H1 (cell line): ENCODE data around the gene ADGRL3. TPM values are rescaled to one million over a fixed set of nuclear protein-coding genes. Genes with fewer than 3 reads are reported as not detected.

Source experiments
- CTCF ChIA-PET: fragments of 300-600 bp; sonication (Branson Sonifier 250); formaldehyde crosslinking; loops from one replicate; lab custom pipeline; 2021; ENCODE audit not compliant: partially characterized antibody; lab: Charles Lee
- POLR2A ChIA-PET: fragments of 300-600 bp; sonication (Branson Sonifier 250); formaldehyde crosslinking; loops from one replicate; lab custom pipeline; 2021; ENCODE audit warnings: inconsistent platforms; ENCODE audit not compliant: partially characterized antibody; lab: Charles Lee
- DNase-seq, 2 experiments: peaks; one replicate each; pipeline versions ENCODE4 v3.0.0 to v3.0.0-alpha.2; 2010 to 2022; ENCODE audit warnings: low spot score in 2 of 2, low read depth in 1 of 2, mixed read lengths in 1 of 2
- FAIRE-seq: peaks from 2 replicates; lab custom pipeline; 2011; peaks lifted over from hg19 to GRCh38; lab: Jason Lieb, UNC
- H2AFZ ChIP-seq: 2 replicates; pipeline ENCODE4 v1.8.1; 2012; ENCODE audit warnings: low read length, inconsistent platforms
- H2AK5ac ChIP-seq: 2 replicates; pipeline ENCODE4 v1.6.1; 2013; ENCODE audit warnings: low read depth, low read length
- H2BK120ac ChIP-seq: replicated peaks from 2 replicates; pipeline ENCODE3; 2013; ENCODE audit warnings: low read depth, low read length, inconsistent platforms
- H2BK12ac ChIP-seq: 2 replicates; pipeline ENCODE4 v1.6.1; 2013; ENCODE audit warnings: low read depth, low read length
- H2BK15ac ChIP-seq: 2 replicates; pipeline ENCODE4 v1.6.1; 2013; ENCODE audit warnings: low read length
- H2BK20ac ChIP-seq: 2 replicates; pipeline ENCODE4 v1.6.1; 2013; ENCODE audit warnings: low read length
- H2BK5ac ChIP-seq: 2 replicates; pipeline ENCODE4 v1.6.1; 2013; ENCODE audit warnings: low read depth, low read length
- H3K14ac ChIP-seq: 2 replicates; pipeline ENCODE4 v1.6.1; 2013; ENCODE audit warnings: inconsistent platforms; ENCODE audit not compliant: insufficient read length
- H3K18ac ChIP-seq: 2 replicates; pipeline ENCODE4 v1.6.1; 2013; ENCODE audit warnings: low read length; ENCODE audit errors: extremely low read depth
- H3K23ac ChIP-seq: 2 replicates; pipeline ENCODE4 v1.6.1; 2013; ENCODE audit warnings: inconsistent platforms; ENCODE audit not compliant: insufficient read length
- H3K23me2 ChIP-seq: 2 replicates; pipeline ENCODE4 v1.6.1; 2013; ENCODE audit warnings: low read depth, low read length
- H3K27ac ChIP-seq: 2 replicates; pipeline ENCODE4 v1.6.1; 2011; ENCODE audit warnings: low read depth, low read length, inconsistent platforms
- H3K27me3 ChIP-seq, 4 experiments: replicated peaks in 1 of 4; 1 replicate in 1 of 4; 2 replicates in 3 of 4; pipeline versions ENCODE4 v1.6.1 to v1.8.1; 2011 to 2013; ENCODE audit warnings: low read length in 3 of 4, mild to moderate bottlenecking in 3 of 4, inconsistent platforms in 2 of 4, mixed read lengths in 2 of 4, moderate library complexity in 1 of 4; ENCODE audit not compliant: control insufficient read depth in 3 of 4, insufficient read depth in 3 of 4; ENCODE audit errors: extremely low read depth in 1 of 4
- H3K36me3 ChIP-seq, 4 experiments: 2 replicates each; pipeline versions ENCODE4 v1.6.1 to v1.8.1; 2011 to 2013; ENCODE audit warnings: mild to moderate bottlenecking in 4 of 4, low read length in 3 of 4, moderate library complexity in 2 of 4, control low read depth in 1 of 4, inconsistent platforms in 1 of 4; ENCODE audit not compliant: insufficient read depth in 4 of 4, control insufficient read depth in 2 of 4
- H3K4ac ChIP-seq: replicated peaks from 2 replicates; pipeline ENCODE3; 2013; ENCODE audit warnings: low read length, low read depth, mixed read lengths, inconsistent platforms; ENCODE audit not compliant: insufficient read length
- H3K4me1 ChIP-seq, 4 experiments: replicated peaks in 1 of 4; 1 replicate in 1 of 4; 2 replicates in 3 of 4; pipeline versions ENCODE4 v1.6.1 to v1.8.1; 2011 to 2013; ENCODE audit warnings: low read length in 3 of 4, inconsistent platforms in 2 of 4, mixed read lengths in 1 of 4; ENCODE audit not compliant: insufficient read depth in 4 of 4, control insufficient read depth in 3 of 4
- H3K4me2 ChIP-seq, 2 experiments: 2 replicates each; pipeline versions ENCODE4 v1.6.1 to v1.8.1; 2011 to 2013; ENCODE audit warnings: low read depth in 2 of 2, low read length in 2 of 2, control low read depth in 1 of 2, inconsistent platforms in 1 of 2, mild to moderate bottlenecking in 1 of 2; ENCODE audit not compliant: insufficient read depth in 1 of 2
- H3K4me3 ChIP-seq, 4 experiments: fragments of 200-600, 300-600 bp in 1 of 4; sonication (generic), shearing (Covaris generic), sonication (Bioruptor Twin) in 1 of 4; 2 replicates each; pipeline versions ENCODE4 v1.5.1 to v1.8.1; 2011 to 2016; ENCODE audit warnings: low read length in 4 of 4, low read depth in 3 of 4, control low read depth in 2 of 4, inconsistent platforms in 2 of 4, mild to moderate bottlenecking in 2 of 4, mixed read lengths in 1 of 4, moderate library complexity in 1 of 4; ENCODE audit not compliant: insufficient read depth in 2 of 4; ENCODE audit errors: extremely low read depth in 1 of 4
- H3K56ac ChIP-seq: replicated peaks from 2 replicates; pipeline ENCODE3; 2013; ENCODE audit warnings: low read depth, mild to moderate bottlenecking, mixed read lengths, low read length, inconsistent platforms; ENCODE audit not compliant: insufficient read length
- H3K79me1 ChIP-seq: 2 replicates; pipeline ENCODE4 v1.6.1; 2013; ENCODE audit warnings: low read depth, low read length, control low read depth
- H3K79me2 ChIP-seq, 2 experiments: 2 replicates each; pipeline versions ENCODE4 v1.6.1 to v1.8.1; 2012 to 2013; ENCODE audit warnings: low read length in 2 of 2, mild to moderate bottlenecking in 2 of 2, inconsistent platforms in 1 of 2; ENCODE audit not compliant: insufficient read depth in 2 of 2, control insufficient read depth in 1 of 2
- H3K9ac ChIP-seq, 4 experiments: replicated peaks in 1 of 4; 1 replicate in 1 of 4; 2 replicates in 3 of 4; pipeline versions ENCODE4 v1.6.1 to v1.8.1; 2011 to 2013; ENCODE audit warnings: low read depth in 3 of 4, low read length in 3 of 4, control low read depth in 2 of 4, mild to moderate bottlenecking in 2 of 4, moderate library complexity in 2 of 4, inconsistent platforms in 1 of 4; ENCODE audit errors: extremely low read depth in 1 of 4
- H3K9me3 ChIP-seq, 2 experiments: 2 replicates each; pipeline versions ENCODE4 v1.6.1 to v1.8.1; 2012 to 2013; ENCODE audit warnings: mild to moderate bottlenecking in 2 of 2, moderate library complexity in 2 of 2, control low read depth in 1 of 2, inconsistent platforms in 1 of 2, low read depth in 1 of 2, low read length in 1 of 2, mixed read lengths in 1 of 2; ENCODE audit not compliant: insufficient read depth in 2 of 2
- H4K20me1 ChIP-seq, 2 experiments: replicated peaks in 1 of 2; 2 replicates each; pipeline versions ENCODE3 to v1.8.1; 2011 to 2013; ENCODE audit warnings: inconsistent platforms in 2 of 2, low read length in 2 of 2, mild to moderate bottlenecking in 1 of 2; ENCODE audit not compliant: insufficient read depth in 2 of 2, control insufficient read depth in 1 of 2
- H4K5ac ChIP-seq: 2 replicates; pipeline ENCODE4 v1.6.1; 2013; ENCODE audit warnings: low read length, low read depth, mixed read lengths, inconsistent platforms; ENCODE audit not compliant: insufficient read length
- H4K8ac ChIP-seq: 2 replicates; pipeline ENCODE4 v1.8.0; 2013; ENCODE audit warnings: mild to moderate bottlenecking, moderate library complexity, low read length, inconsistent platforms; ENCODE audit not compliant: insufficient read depth; ENCODE audit errors: extremely low read depth
- H4K91ac ChIP-seq: replicated peaks from 2 replicates; pipeline ENCODE3; 2013; ENCODE audit warnings: low read length, mixed read lengths, inconsistent platforms; ENCODE audit not compliant: insufficient read length
- CBX5 ChIP-seq: fragments of 300-800, 300-1000 bp; sonication (generic); IDR thresholded peaks from 2 replicates; pipeline ENCODE4 v1.7.1; 2016; ENCODE audit warnings: antibody characterized with exemption, low read length, low read depth
- NRF1 ChIP-seq: IDR thresholded peaks from 2 replicates; pipeline ENCODE4 v1.6.1; 2011; ENCODE audit warnings: mild to moderate bottlenecking, low read depth, low read length, improper control_type of control experiment
- POLR2AphosphoS5 ChIP-seq: IDR thresholded peaks from 2 replicates; pipeline ENCODE4 v1.6.1; 2011; ENCODE audit warnings: low read depth, low read length
- RXRA ChIP-seq: IDR thresholded peaks from 2 replicates; pipeline ENCODE4 v1.6.1; 2011; ENCODE audit warnings: low read depth, mild to moderate bottlenecking, low read length, moderate library complexity; ENCODE audit not compliant: insufficient read depth
- SIN3A ChIP-seq, 2 experiments: IDR thresholded peaks in 1 of 2; conservative IDR thresholded peaks in 1 of 2; 2 replicates each; pipeline ENCODE4 v1.6.1; 2011 to 2012; ENCODE audit warnings: low read length in 2 of 2, improper control_type of control experiment in 1 of 2, low read depth in 1 of 2, mild to moderate bottlenecking in 1 of 2
- WGBS, 2 experiments: shearing (Covaris generic) in 1 of 2; methylation state at CpG; one replicate each; pipeline versions ENCODE4 v1.1.6 to v1.1.7; 2013 to 2015; ENCODE audit warnings: low lambda C conversion rate in 2 of 2, mixed read lengths in 2 of 2, inconsistent platforms in 1 of 2, low coverage in 1 of 2, missing lambda C conversion rate in 1 of 2; ENCODE audit not compliant: insufficient replicate concordance in 2 of 2, insufficient coverage in 1 of 2, insufficient read length in 1 of 2; ENCODE audit errors: extremely low coverage in 1 of 2, missing lambda C conversion rate in 1 of 2; 5-methylcytosine and 5-hydroxymethylcytosine counted together
- polyA plus RNA-seq, 7 experiments: library from polyadenylated mRNA; depleted of rRNA in 3 of 7; stranded (reverse) in 5 of 7; unstranded in 2 of 7; fragments of >200 nt in 5 of 7; fragments of 200-250 nt in 2 of 7; gene quantifications; 1 replicate in 5 of 7; 2 replicates in 1 of 7; 4 replicates in 1 of 7; pipeline versions ENCODE4 v1.2.1 to v1.2.3, GENCODE V29; 2011 to 2013; ENCODE audit warnings: missing spikeins in 2 of 7, mixed read lengths in 2 of 7
- total RNA-seq: library from RNA; stranded (reverse); fragmentation: NEBNext Ultra II Directional; extraction: Animal tissue kit (Norgen Biotek cat#: 25700); gene quantifications from 2 replicates; pipeline ENCODE4 v1.2.1, GENCODE V29; 2021

ADGRL3 gene
- total and polyA plus RNA-seq, 2 of the 8 experiments (the other 6 are each of a cell fraction or from before 2014, with no cell fraction given), result 6.6 to 13.0 TPM

DNA sequence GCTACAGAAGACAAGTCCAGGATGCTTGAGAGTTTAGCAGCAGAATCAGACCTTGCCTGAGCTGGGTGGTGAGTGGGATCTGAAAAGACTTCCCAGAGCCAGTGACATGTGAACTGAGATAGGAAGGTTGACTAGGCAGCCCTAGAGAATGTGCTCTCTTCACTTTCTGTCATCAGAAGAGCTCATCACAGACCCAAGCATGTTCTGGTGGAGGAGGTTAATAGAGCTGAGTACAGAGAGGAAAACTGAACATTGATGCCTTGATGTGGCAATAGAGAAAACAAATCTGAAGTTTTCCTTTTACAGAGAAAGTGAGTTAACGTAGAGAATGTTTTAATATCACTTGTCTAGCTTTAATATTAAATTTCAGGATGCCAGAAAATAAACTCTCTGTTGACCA is 17.1 kb downstream of the ADGRL3 start:
- no peaks in the 10 kb centered on the region for H3K79me1 ChIP-seq
- H3K27me3 ChIP-seq, result no peaks in the 10 kb centered on the region
- no peak overlapping the region for H2AFZ ChIP-seq
- H3K9me3 ChIP-seq, result no peaks in the 10 kb centered on the region; a peak in 1 of 4 replicates
- H4K8ac ChIP-seq, result no peak overlapping the region
- H2BK5ac ChIP-seq, result no peak overlapping the region
- H3K18ac ChIP-seq, result no peak overlapping the region
- H4K20me1 ChIP-seq, result no peaks in the 10 kb centered on the region
- no peak for DNase-seq
- H2AK5ac ChIP-seq, result no peak overlapping the region
- TF ChIP-seq NRF1 (no peak), CBX5 (no peak), POLR2AphosphoS5 (no peak), RXRA (no peak), SIN3A (conservative IDR thresholded peaks at IDR 0.05 in 1 of 2, IDR thresholded peaks at IDR 0.05 in 1 of 2; ENCODE audit: low read depth in 1 of 2, low read length in 2 of 2) (no peak)
- no peak overlapping the region for H2BK12ac ChIP-seq
- H4K5ac ChIP-seq, result no peak overlapping the region
- no peaks in the 10 kb centered on the region for H3K4me1 ChIP-seq
- no peak overlapping the region for H2BK120ac ChIP-seq
- H3K4me3 ChIP-seq, result no peak overlapping the region
- peaks cover 0 to 15% of the 10 kb centered on the region in 2 experiments; a peak in 2 of 4 replicates for H3K79me2 ChIP-seq
- H3K9ac ChIP-seq, result no peak overlapping the region
- no peak overlapping the region for H3K23ac ChIP-seq
- no peak overlapping the region for H3K14ac ChIP-seq
- no peak overlapping the region for H2BK20ac ChIP-seq
- H3K4ac ChIP-seq, result no peak overlapping the region
- H3K27ac ChIP-seq, result no peak overlapping the region
- POLR2A ChIA-PET, result no interaction called here
- H3K4me2 ChIP-seq, result no peak overlapping the region
- no peak for FAIRE-seq
- no peak overlapping the region for H4K91ac ChIP-seq
- H3K23me2 ChIP-seq, result no peaks in the 10 kb centered on the region
- no peaks in the 10 kb centered on the region for H3K36me3 ChIP-seq
- WGBS, 2 experiments, result 100% methylated on average over 1 of the region's 1 CpG; no CpG with 5 or more reads in 1 of the 2 experiments
- H3K56ac ChIP-seq, result no peak overlapping the region
- CTCF ChIA-PET, result no interaction called here
- no peak overlapping the region for H2BK15ac ChIP-seq
